ENCODE measurements around the gene SCPEP1. TPM values are rescaled to one million over a fixed set of nuclear protein-coding genes. Genes with fewer than 3 reads are reported as not detected.
A peak's percentile ranks its signal among the peaks of the same experiment; 100 is the strongest.

Gene SCPEP1
- total and polyA plus RNA-seq, 10 of the 15 experiments (the other 5 are each of a cell fraction or from before 2014, with no cell fraction given): 31.2 to 80.2 (median 40.7) TPM

DNA sequence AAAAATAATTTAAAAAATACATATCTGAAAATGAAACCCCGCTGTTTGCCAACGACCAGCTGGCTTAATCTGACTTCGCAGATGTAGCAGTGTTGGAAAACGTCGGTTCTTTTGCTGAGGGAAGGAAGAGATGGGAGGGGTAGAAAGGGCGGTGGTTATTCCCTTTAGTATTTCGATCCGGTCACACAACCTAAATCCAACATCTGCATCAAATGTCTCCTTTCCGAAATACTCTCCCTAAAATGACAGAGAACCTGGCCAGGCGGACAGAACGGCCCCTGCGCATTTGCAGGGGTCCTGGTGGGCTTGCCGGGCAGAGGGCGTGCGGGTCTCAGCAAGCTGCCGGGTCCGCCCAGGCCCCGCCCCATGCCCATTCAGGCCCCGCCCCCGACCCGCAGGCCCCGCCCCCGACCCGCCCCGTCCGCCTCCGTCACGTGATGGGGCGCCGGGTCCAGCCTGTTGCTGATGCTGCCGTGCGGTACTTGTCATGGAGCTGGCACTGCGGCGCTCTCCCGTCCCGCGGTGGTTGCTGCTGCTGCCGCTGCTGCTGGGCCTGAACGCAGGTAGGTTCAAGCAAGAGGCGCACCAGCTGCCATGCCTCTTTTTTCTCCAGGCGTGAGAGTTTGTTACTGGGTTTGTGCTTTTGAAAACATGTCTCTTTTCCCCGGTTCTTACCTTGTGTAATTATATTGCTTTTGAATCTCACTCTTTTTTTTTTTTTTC is at the start of gene SCPEP1 (continued):
- TF ChIP-seq, protein P1, sequence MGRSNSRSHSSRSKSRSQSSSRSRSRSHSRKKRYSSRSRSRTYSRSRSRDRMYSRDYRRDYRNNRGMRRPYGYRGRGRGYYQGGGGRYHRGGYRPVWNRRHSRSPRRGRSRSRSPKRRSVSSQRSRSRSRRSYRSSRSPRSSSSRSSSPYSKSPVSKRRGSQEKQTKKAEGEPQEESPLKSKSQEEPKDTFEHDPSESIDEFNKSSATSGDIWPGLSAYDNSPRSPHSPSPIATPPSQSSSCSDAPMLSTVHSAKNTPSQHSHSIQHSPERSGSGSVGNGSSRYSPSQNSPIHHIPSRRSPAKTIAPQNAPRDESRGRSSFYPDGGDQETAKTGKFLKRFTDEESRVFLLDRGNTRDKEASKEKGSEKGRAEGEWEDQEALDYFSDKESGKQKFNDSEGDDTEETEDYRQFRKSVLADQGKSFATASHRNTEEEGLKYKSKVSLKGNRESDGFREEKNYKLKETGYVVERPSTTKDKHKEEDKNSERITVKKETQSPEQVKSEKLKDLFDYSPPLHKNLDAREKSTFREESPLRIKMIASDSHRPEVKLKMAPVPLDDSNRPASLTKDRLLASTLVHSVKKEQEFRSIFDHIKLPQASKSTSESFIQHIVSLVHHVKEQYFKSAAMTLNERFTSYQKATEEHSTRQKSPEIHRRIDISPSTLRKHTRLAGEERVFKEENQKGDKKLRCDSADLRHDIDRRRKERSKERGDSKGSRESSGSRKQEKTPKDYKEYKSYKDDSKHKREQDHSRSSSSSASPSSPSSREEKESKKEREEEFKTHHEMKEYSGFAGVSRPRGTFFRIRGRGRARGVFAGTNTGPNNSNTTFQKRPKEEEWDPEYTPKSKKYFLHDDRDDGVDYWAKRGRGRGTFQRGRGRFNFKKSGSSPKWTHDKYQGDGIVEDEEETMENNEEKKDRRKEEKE (IDR thresholded peaks at IDR 0.05): no peak
- no peak for TF ChIP-seq EP300 (IDR thresholded peaks at IDR 0.05; ENCODE audit: borderline replicate concordance in 1 of 2, control insufficient read depth in 1 of 2, low read depth in 2 of 2, low read length in 2 of 2)
- TF ChIP-seq NFXL1 (IDR thresholded peaks at IDR 0.05; ENCODE audit: borderline replicate concordance): no peak
- no peak for TF ChIP-seq SMAD1 (IDR thresholded peaks at IDR 0.05; ENCODE audit: low read depth, partially characterized antibody)
- no peak for TF ChIP-seq TCF7 (IDR thresholded peaks at IDR 0.05; ENCODE audit: borderline replicate concordance)
- peak; percentile 16 for TF ChIP-seq MEF2B (IDR thresholded peaks at IDR 0.05; ENCODE audit: partially characterized antibody, poor library complexity, severe bottlenecking)
- TF ChIP-seq FOXK2 (IDR thresholded peaks at IDR 0.05): no peak
- TF ChIP-seq CREB1 (IDR thresholded peaks at IDR 0.05; ENCODE audit: low read depth): no peak
- peak; percentile 62; the same call in 1 of the 2 replicates for TF ChIP-seq TAF1 (IDR thresholded peaks at IDR 0.05; ENCODE audit: borderline replicate concordance, low read depth, low read length)
- TF ChIP-seq BHLHE40 (IDR thresholded peaks at IDR 0.05; ENCODE audit: borderline replicate concordance in 1 of 2, low read depth in 2 of 2, low read length in 1 of 2): peak; percentile 61 to 84; a peak in 3 of 4 replicates
- TF ChIP-seq POLR2A (IDR thresholded peaks at IDR 0.05; ENCODE audit: low read depth, low read length): peak; percentile 94
- TF ChIP-seq SMAD5 (IDR thresholded peaks at IDR 0.05; ENCODE audit: low read depth): no peak
- TF ChIP-seq HDAC6 (IDR thresholded peaks at IDR 0.05; ENCODE audit: unreplicated experiment): no peak
- TF ChIP-seq STAT3 (IDR thresholded peaks at IDR 0.05; ENCODE audit: low read depth, low read length): no peak
- TF ChIP-seq, protein P2, sequence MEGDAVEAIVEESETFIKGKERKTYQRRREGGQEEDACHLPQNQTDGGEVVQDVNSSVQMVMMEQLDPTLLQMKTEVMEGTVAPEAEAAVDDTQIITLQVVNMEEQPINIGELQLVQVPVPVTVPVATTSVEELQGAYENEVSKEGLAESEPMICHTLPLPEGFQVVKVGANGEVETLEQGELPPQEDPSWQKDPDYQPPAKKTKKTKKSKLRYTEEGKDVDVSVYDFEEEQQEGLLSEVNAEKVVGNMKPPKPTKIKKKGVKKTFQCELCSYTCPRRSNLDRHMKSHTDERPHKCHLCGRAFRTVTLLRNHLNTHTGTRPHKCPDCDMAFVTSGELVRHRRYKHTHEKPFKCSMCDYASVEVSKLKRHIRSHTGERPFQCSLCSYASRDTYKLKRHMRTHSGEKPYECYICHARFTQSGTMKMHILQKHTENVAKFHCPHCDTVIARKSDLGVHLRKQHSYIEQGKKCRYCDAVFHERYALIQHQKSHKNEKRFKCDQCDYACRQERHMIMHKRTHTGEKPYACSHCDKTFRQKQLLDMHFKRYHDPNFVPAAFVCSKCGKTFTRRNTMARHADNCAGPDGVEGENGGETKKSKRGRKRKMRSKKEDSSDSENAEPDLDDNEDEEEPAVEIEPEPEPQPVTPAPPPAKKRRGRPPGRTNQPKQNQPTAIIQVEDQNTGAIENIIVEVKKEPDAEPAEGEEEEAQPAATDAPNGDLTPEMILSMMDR (IDR thresholded peaks at IDR 0.05 in 2 of 3, conservative IDR thresholded peaks at IDR 0.05 in 1 of 3; ENCODE audit: control insufficient read depth in 2 of 3, extremely low read depth in 1 of 3, insufficient read depth in 1 of 3, low read depth in 3 of 3, low read length in 3 of 3): peak in 1 of 3 experiments; percentile 4; a peak in 1 of 6 replicates
- TF ChIP-seq YY1 (IDR thresholded peaks at IDR 0.05; ENCODE audit: low read depth, low read length): peak; percentile 53; the same call in 1 of the 2 replicates
- TF ChIP-seq, protein P3, sequence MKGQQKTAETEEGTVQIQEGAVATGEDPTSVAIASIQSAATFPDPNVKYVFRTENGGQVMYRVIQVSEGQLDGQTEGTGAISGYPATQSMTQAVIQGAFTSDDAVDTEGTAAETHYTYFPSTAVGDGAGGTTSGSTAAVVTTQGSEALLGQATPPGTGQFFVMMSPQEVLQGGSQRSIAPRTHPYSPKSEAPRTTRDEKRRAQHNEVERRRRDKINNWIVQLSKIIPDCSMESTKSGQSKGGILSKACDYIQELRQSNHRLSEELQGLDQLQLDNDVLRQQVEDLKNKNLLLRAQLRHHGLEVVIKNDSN (IDR thresholded peaks at IDR 0.05; ENCODE audit: borderline replicate concordance, extremely low read length, insufficient read depth, low read depth, low read length): peak; percentile 89
- TF ChIP-seq STAT1 (conservative IDR thresholded peaks at IDR 0.05): no peak
- no peak for TF ChIP-seq CBFB (IDR thresholded peaks at IDR 0.05; ENCODE audit: low read depth)
- no peak for TF ChIP-seq SIX5 (IDR thresholded peaks at IDR 0.05; ENCODE audit: low read depth, low read length, severe bottlenecking)
- no peak for TF ChIP-seq MXI1 (IDR thresholded peaks at IDR 0.05; ENCODE audit: low read depth, low read length)
- TF ChIP-seq, protein P4, sequence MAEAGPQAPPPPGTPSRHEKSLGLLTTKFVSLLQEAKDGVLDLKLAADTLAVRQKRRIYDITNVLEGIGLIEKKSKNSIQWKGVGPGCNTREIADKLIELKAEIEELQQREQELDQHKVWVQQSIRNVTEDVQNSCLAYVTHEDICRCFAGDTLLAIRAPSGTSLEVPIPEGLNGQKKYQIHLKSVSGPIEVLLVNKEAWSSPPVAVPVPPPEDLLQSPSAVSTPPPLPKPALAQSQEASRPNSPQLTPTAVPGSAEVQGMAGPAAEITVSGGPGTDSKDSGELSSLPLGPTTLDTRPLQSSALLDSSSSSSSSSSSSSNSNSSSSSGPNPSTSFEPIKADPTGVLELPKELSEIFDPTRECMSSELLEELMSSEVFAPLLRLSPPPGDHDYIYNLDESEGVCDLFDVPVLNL (IDR thresholded peaks at IDR 0.05; ENCODE audit: low read depth, low read length): no peak
- peak; percentile 77 for TF ChIP-seq POLR2AphosphoS5 (IDR thresholded peaks at IDR 0.05; ENCODE audit: low read length)
